ENCODE results near the gene ZPBP2. TPM values are rescaled to one million over a fixed set of nuclear protein-coding genes. Genes with fewer than 3 reads are reported as not detected.

The ZPBP2 gene
- total RNA-seq, 1 experiment from 2014 or later, result not detected

DNA sequence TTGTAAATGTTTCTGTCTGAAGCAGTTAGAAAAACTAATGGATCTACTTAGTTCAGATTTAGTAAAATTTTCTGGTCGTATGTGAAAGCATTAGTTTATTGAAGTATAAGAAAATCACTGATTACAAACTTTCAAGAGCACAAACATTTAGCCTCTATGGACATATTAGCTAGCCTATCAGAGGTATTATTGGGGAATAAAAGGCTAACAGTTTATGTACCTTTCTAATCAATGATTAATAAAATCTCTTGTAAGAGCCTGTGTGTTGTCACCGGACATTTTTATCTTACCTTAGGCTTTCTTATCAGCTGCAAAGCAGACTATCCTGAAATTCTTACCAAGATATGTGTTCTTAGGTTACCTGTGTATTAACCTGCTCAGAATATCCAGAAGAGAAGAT, 21.2 kb downstream of the ZPBP2 start:
- no peak overlapping the region for H3K23ac ChIP-seq (ENCODE audit: insufficient read length, low read depth, low read length)
- H3K4me1 Mint-ChIP-seq, result peaks cover 0 to 4% of the 10 kb centered on the region in 2 experiments; a peak in 2 of 4 replicates
- no peaks in the 10 kb centered on the region for H3K4me1 ChIP-seq (ENCODE audit: insufficient read depth, low read length)
- H3K23me2 ChIP-seq (ENCODE audit: insufficient read length, low read depth, low read length, poor library complexity, severe bottlenecking), result no peaks in the 10 kb centered on the region
- no peaks in the 10 kb centered on the region for H3K36me3 Mint-ChIP-seq (ENCODE audit: insufficient read depth in 1 of 3, low read depth in 3 of 3)
- H2BK20ac ChIP-seq (ENCODE audit: low read depth, low read length, poor library complexity, severe bottlenecking), result no peak overlapping the region
- H2BK12ac ChIP-seq (ENCODE audit: insufficient read length, low read depth, low read length), result no peak overlapping the region
- no peaks in the 10 kb centered on the region for H3K9me3 ChIP-seq (ENCODE audit: control insufficient read depth, low read depth, low read length)
- H3K27me3 Mint-ChIP-seq (ENCODE audit: low read depth), result peaks cover 30% of the 10 kb centered on the region
- no peak overlapping the region for H3K14ac ChIP-seq (ENCODE audit: insufficient read depth, low read length)
- H3K27me3 ChIP-seq (ENCODE audit: insufficient read depth, low read length), result no peaks in the 10 kb centered on the region
- H4K8ac ChIP-seq (replicated peaks; ENCODE audit: insufficient read length, low read depth, low read length), result no peak overlapping the region
- no peak overlapping the region for H2AFZ ChIP-seq (ENCODE audit: low read length)
- no peak overlapping the region for H2BK120ac ChIP-seq (ENCODE audit: low read depth, low read length, poor library complexity, severe bottlenecking)
- no peak overlapping the region for H3K4ac ChIP-seq (ENCODE audit: low read depth, low read length)
- TF ChIP-seq, protein P1, sequence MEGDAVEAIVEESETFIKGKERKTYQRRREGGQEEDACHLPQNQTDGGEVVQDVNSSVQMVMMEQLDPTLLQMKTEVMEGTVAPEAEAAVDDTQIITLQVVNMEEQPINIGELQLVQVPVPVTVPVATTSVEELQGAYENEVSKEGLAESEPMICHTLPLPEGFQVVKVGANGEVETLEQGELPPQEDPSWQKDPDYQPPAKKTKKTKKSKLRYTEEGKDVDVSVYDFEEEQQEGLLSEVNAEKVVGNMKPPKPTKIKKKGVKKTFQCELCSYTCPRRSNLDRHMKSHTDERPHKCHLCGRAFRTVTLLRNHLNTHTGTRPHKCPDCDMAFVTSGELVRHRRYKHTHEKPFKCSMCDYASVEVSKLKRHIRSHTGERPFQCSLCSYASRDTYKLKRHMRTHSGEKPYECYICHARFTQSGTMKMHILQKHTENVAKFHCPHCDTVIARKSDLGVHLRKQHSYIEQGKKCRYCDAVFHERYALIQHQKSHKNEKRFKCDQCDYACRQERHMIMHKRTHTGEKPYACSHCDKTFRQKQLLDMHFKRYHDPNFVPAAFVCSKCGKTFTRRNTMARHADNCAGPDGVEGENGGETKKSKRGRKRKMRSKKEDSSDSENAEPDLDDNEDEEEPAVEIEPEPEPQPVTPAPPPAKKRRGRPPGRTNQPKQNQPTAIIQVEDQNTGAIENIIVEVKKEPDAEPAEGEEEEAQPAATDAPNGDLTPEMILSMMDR (conservative IDR thresholded peaks at IDR 0.05), result no peak
- no peaks in the 10 kb centered on the region for H3K79me1 ChIP-seq (ENCODE audit: insufficient read depth, low read depth, low read length, poor library complexity, severe bottlenecking)
- no peak overlapping the region for H2AK5ac ChIP-seq (ENCODE audit: insufficient read length, low read length)
- H3T11ph ChIP-seq (ENCODE audit: low read length), result no peak overlapping the region
- no peak overlapping the region for H3K9ac ChIP-seq (ENCODE audit: extremely low read depth, insufficient read length, low read length)
- no peak overlapping the region for H3K18ac ChIP-seq (ENCODE audit: insufficient read length, low read depth, low read length)
- DNase-seq, result no peak
- no peaks in the 10 kb centered on the region for H3K79me2 ChIP-seq (ENCODE audit: insufficient read depth, low read length)
- no peak overlapping the region for H2BK5ac ChIP-seq (ENCODE audit: insufficient read length, low read length)
- no CpG with 5 or more reads among the region's 2 CpGs for WGBS (ENCODE audit: extremely low coverage, insufficient read length, low lambda C conversion rate)
- H3K9me3 Mint-ChIP-seq, result no peaks in the 10 kb centered on the region
- no peak overlapping the region for H3K27ac ChIP-seq (ENCODE audit: insufficient read length, low read depth, low read length)
- H3K27ac Mint-ChIP-seq, result no peak overlapping the region
- H4K91ac ChIP-seq (ENCODE audit: insufficient read length, low read depth, low read length), result no peak overlapping the region
- no peaks in the 10 kb centered on the region for H4K20me1 ChIP-seq (ENCODE audit: control insufficient read depth, insufficient read depth, insufficient read length)
- no peak overlapping the region for H3K4me3 Mint-ChIP-seq
- no peak overlapping the region for H4K5ac ChIP-seq (ENCODE audit: insufficient read length, low read depth, low read length)
- no peak overlapping the region for H3K56ac ChIP-seq (ENCODE audit: insufficient read length, low read depth, low read length)
- no peak overlapping the region for H3K4me2 ChIP-seq (ENCODE audit: insufficient read depth, insufficient read length, low read length)
- no peak overlapping the region for H2BK15ac ChIP-seq (ENCODE audit: low read depth, low read length)

Data from H9 (cell line).